ENCODE measurements around the gene SPPL3.

Gene SPPL3

GRCh38 chr12:120719496-120720233 is 184.5 kb downstream of the SPPL3 start:
- no peak for DNase-seq

GRCh38 chr12:120719072-120719471 is 185.1 kb downstream of the SPPL3 start:
- DNase-seq = no peak

- DNase-seq = no peak
These were observed 186.1 kb downstream of the SPPL3 start for GRCh38 chr12:120718055-120718454.

GRCh38 chr12:120713861-120714482 is 190.2 kb downstream of the SPPL3 start:
- peak; percentile 79 for DNase-seq

- no peak for DNase-seq
These were observed 191.5 kb downstream of the SPPL3 start for GRCh38 chr12:120712610-120713009.

Measured in NCI-H2227 treated with DMSO at 0.1 percent for 48 hours (cell line).